Measurements from ENCODE around the gene CDKN2AIPNL.

- no peak for TF ChIP-seq SIX5 (IDR thresholded peaks at IDR 0.05; ENCODE audit: low read depth, low read length)
- no peak for TF ChIP-seq JUN (IDR thresholded peaks at IDR 0.05; ENCODE audit: low read depth, low read length)
- no peak for TF ChIP-seq ASH2L (IDR thresholded peaks at IDR 0.05; ENCODE audit: low read length)
- TF ChIP-seq MAFK (IDR thresholded peaks at IDR 0.05; ENCODE audit: low read depth, low read length), result no peak
- no peak for TF ChIP-seq JUND (IDR thresholded peaks at IDR 0.05; ENCODE audit: low read length)
- TF ChIP-seq CTCF (IDR thresholded peaks at IDR 0.05; ENCODE audit: control extremely low read depth in 1 of 3, insufficient read depth in 1 of 3, low read depth in 1 of 3, low read length in 3 of 3), result no peak
- no peak for TF ChIP-seq SP2 (IDR thresholded peaks at IDR 0.05; ENCODE audit: low read length)
- TF ChIP-seq POU5F1 (IDR thresholded peaks at IDR 0.05; ENCODE audit: low read depth, low read length), result no peak
- no peak for TF ChIP-seq EGR1 (IDR thresholded peaks at IDR 0.05; ENCODE audit: borderline replicate concordance, low read depth, low read length)
- TF ChIP-seq USF2 (IDR thresholded peaks at IDR 0.05; ENCODE audit: low read length), result no peak
- no peak for TF ChIP-seq FOSL1 (IDR thresholded peaks at IDR 0.05; ENCODE audit: insufficient read depth, low read depth, low read length)
- TF ChIP-seq CBX8 (IDR thresholded peaks at IDR 0.05; ENCODE audit: borderline replicate concordance, low read depth, low read length), result no peak
- no peak for TF ChIP-seq POLR2AphosphoS5 (IDR thresholded peaks at IDR 0.05; ENCODE audit: low read depth, low read length)
Observed at GRCh38 chr5:134406390-134406789, 5.3 kb downstream of the CDKN2AIPNL start.
